H1 (cell line): ENCODE results near the gene ZNF775. TPM values are rescaled to one million over a fixed set of nuclear protein-coding genes. Genes with fewer than 3 reads are reported as not detected.

Experiments used
- JUN ChIP-seq: IDR thresholded peaks from 2 replicates; pipeline ENCODE4 v1.6.1; 2011; ENCODE audit warnings: low read depth, mild to moderate bottlenecking, improper control_type of control experiment, low read length
- JUND ChIP-seq: IDR thresholded peaks from 2 replicates; pipeline ENCODE4 v1.6.1; 2011; ENCODE audit warnings: mild to moderate bottlenecking, improper control_type of control experiment, low read length
- PHF8 ChIP-seq: fragments of 200-600 bp; sonication (generic); conservative IDR thresholded peaks from 2 replicates; pipeline ENCODE4 v1.7.1; 2012; ENCODE audit warnings: low read depth, mild to moderate bottlenecking, inconsistent platforms, low read length, moderate library complexity
- SUZ12 ChIP-seq: fragments of 200-600 bp; sonication (generic); IDR thresholded peaks from 2 replicates; pipeline ENCODE4 v1.6.1; 2012; ENCODE audit warnings: mild to moderate bottlenecking, inconsistent platforms, low read length, moderate library complexity, mixed read lengths
- polyA plus RNA-seq, 7 experiments: library from polyadenylated mRNA; depleted of rRNA in 3 of 7; stranded (reverse) in 5 of 7; unstranded in 2 of 7; fragments of >200 nt in 5 of 7; fragments of 200-250 nt in 2 of 7; gene quantifications; 1 replicate in 5 of 7; 2 replicates in 1 of 7; 4 replicates in 1 of 7; pipeline versions ENCODE4 v1.2.1 to v1.2.3, GENCODE V29; 2011 to 2013; ENCODE audit warnings: missing spikeins in 2 of 7, mixed read lengths in 2 of 7
- total RNA-seq: library from RNA; stranded (reverse); fragmentation: NEBNext Ultra II Directional; extraction: Animal tissue kit (Norgen Biotek cat#: 25700); gene quantifications from 2 replicates; pipeline ENCODE4 v1.2.1, GENCODE V29; 2021

ZNF775 gene
- total and polyA plus RNA-seq, 2 of the 8 experiments (the other 6 are each of a cell fraction or from before 2014, with no cell fraction given): 13.6 to 21.5 TPM

DNA sequence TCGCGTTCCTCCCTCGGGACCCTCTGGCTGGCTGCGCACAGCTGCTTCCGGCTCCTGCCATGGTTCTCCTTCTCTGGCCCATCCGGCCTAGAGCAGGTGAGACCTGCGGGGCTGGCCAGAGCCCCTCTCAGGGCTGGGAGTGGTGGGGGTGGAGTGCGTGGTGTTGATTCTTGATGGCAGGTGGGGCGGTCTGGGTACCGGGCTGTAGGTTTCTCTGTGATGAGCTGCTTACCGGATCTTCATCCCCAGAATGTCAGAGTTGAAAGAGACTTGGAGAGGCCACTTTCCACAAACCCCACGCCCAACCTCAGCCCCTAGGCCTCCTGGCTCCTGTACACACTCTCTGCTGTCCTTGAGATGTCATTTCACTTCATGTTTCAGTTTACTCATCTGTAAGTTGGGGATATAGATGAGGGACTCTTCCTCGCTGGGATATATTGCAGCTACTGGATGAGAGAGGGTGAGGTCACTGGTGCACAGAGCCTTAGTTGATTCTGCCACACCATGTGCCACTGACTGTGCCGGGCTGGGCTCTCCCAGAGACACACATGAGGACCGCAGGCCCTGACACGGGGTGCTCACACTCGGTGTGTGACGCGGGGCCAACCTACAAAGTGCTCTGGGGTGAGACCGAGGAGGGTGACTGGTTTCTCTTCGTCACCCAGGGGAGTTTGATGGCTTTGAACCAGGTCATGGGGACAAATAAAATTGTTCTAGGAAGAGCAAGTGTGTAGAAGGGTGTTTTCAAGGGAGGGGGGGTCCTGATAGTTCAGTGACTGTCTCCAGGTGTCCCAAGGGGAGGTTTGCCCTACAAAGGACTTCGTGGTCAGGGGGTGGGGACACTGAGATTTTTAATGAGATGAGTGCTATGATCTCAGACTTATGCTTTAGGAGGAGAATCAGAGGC, 29.5 kb downstream of the ZNF775 start (continued):
- TF ChIP-seq JUND: no peak
- TF ChIP-seq JUN: no peak
- no peak for TF ChIP-seq SUZ12
- no peak for TF ChIP-seq PHF8
